HG02759 (cell line): ENCODE results near the gene GGA1.
"Not testable (repeated sequence)": the region's sequence is repeated elsewhere in the genome, so short reads cannot be mapped to it uniquely, and the experiment has no call there.

ENCODE experiments used
- ATAC-seq: cut with Tn5 transposase; IDR thresholded peaks from one replicate; pipeline ENCODE4 v1.9.1; 2021; ENCODE audit warnings: mild to moderate bottlenecking, moderate library complexity; ENCODE audit not compliant: unreplicated experiment

The GGA1 gene

GRCh38 chr22:37569921-37570660 lies 38.5 kb upstream of the GGA1 start:
- ATAC-seq = no peak

- no peak for ATAC-seq
Measured at GRCh38 chr22:37570661-37570976, 38.0 kb upstream of the GGA1 start.

GRCh38 chr22:37571258-37571991 lies 37.2 kb upstream of the GGA1 start:
- no peak for ATAC-seq

GRCh38 chr22:37571992-37572373 lies 36.7 kb upstream of the GGA1 start:
- no peak for ATAC-seq

- no peak for ATAC-seq
Measured at GRCh38 chr22:37575490-37576003, 33.1 kb upstream of the GGA1 start.

- ATAC-seq = no peak
Measured at GRCh38 chr22:37578002-37578401, 30.6 kb upstream of the GGA1 start.

GRCh38 chr22:37581504-37581903 lies 27.1 kb upstream of the GGA1 start:
- ATAC-seq = no peak

GRCh38 chr22:37582526-37582925 lies 26.1 kb upstream of the GGA1 start:
- no peak for ATAC-seq

GRCh38 chr22:37588546-37589215 lies 20.0 kb upstream of the GGA1 start:
- no peak for ATAC-seq

GRCh38 chr22:37589636-37590035 lies 19.0 kb upstream of the GGA1 start:
- ATAC-seq = no peak

GRCh38 chr22:37591081-37591480 lies 17.6 kb upstream of the GGA1 start:
- ATAC-seq = not testable (repeated sequence)

- ATAC-seq = no peak
Measured at GRCh38 chr22:37591823-37592404, 16.7 kb upstream of the GGA1 start.

- ATAC-seq = no peak
Measured at GRCh38 chr22:37594237-37594636, 14.4 kb upstream of the GGA1 start.

GRCh38 chr22:37599153-37599552 lies 9.5 kb upstream of the GGA1 start:
- no peak for ATAC-seq

- ATAC-seq = no peak
Measured at GRCh38 chr22:37601203-37601539, 7.5 kb upstream of the GGA1 start.

GRCh38 chr22:37601540-37602442 lies 6.8 kb upstream of the GGA1 start:
- no peak for ATAC-seq

- ATAC-seq = not testable (repeated sequence)
Measured at GRCh38 chr22:37602546-37603277, 5.9 kb upstream of the GGA1 start.

GRCh38 chr22:37604074-37604473 lies 4.6 kb upstream of the GGA1 start:
- no peak for ATAC-seq

- ATAC-seq = no peak
Measured at GRCh38 chr22:37604875-37605274, 3.8 kb upstream of the GGA1 start.
